ENCODE data around the gene GON4L.
"Not testable (repeated sequence)": the region's sequence is repeated elsewhere in the genome, so short reads cannot be mapped to it uniquely, and the experiment has no call there.

The GON4L gene

GRCh38 chr1:155831279-155831976, 25.6 kb downstream of the GON4L start:
- no peak for DNase-seq (ENCODE audit: low read depth)

DNA sequence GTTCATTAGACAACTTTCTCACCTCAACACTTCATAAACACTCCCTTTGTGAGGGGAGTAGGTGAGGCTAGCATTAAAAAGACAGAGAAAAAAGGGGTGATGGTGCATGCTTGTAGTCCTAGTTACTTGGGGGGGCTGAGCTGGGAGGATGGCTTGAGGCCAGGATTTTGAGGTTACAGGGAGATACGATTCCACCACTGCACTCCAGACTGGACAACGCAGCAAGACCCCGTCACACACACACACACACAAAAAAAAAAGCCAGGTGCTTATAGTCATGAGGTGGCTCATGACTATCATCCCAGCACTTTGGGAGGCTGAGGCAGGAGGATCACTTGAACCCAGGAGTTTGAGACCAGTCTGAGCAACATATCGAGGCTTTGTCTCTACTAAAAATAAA, 29.6 kb downstream of the GON4L start:
- no peak for DNase-seq (ENCODE audit: low read depth)

GRCh38 chr1:155816351-155816750, 40.7 kb downstream of the GON4L start:
- no peak for DNase-seq (ENCODE audit: low read depth)

DNA sequence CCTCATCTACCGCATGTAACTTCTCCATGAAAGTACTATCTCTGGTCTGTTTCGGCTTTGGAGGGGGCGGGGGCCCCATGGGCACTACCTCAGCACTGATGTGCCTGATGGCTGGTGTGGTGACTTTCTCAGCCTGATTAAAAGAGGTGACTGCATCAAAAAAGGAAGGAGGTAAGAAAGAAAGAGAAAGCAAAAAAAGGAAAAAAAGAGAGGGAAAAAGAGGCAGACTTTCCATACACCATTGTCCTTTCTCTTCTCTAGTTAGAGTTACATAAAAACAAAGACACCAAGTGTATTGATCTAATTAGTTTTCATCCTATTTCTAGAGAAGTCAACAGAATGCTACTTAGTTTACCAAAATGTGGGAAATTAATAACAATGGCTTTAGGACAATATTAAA, 43.3 kb downstream of the GON4L start:
- DNase-seq (ENCODE audit: low read depth) = no peak

GRCh38 chr1:155812878-155813277, 44.1 kb downstream of the GON4L start:
- no peak for DNase-seq (ENCODE audit: low read depth)

DNA sequence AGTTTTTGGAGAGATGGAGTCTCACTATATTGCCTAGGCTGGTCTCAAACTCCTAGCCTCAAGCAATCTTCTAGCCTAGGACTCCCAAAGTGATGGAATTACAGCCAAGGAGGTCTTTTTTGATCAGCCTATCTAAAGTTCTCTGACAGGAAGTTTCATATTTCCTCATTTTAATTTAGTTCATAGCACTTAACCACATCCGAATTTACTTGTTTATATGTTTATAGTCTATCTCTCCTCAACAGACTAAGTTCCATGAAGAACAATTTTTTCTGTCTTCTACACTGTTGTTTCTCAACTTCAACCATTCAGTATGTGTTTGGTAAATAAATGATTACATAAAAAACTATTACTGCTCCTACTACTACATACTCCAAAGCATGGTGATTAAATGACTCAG, 47.9 kb downstream of the GON4L start:
- no peak for DNase-seq (ENCODE audit: low read depth)

DNA sequence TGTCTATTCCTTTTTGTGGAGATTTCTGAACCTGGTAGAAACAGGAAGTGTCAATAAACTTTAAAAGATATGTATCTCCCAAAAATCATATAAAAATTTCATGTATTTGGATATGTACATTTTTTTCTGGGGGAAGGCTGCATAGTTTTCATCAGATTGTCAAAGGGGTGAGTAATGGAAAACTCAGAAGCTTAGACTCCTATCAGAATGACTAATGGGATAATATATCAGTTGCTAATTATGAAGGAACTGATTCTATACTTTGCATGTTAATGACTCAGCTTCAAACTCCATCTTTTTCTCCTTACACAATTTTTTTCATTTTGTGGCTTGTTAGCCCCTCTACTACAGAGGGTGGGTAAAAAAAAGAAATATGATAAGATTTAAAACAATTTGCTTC, 55.9 kb downstream of the GON4L start:
- DNase-seq (ENCODE audit: low read depth) = no peak

DNA sequence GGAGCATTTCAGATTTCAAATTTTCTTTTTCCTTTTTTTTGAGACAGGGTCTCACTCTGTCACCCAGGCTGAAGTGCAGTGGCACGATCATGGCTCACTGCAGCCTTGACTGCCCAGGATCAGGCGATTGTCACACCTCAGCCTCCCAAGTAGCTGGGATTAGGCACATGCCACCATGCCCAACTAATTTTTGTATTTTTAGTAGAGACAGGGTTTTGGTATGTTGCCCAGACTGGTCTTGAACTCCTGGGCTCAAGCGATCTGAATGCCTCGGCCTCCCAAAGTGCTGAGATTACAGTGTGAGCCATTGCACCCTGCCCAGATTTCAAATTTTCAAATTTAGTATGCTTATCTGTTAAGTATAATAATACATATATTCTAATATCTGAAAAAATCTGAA, 61.4 kb downstream of the GON4L start:
- DNase-seq (ENCODE audit: low read depth) = not testable (repeated sequence)

DNA sequence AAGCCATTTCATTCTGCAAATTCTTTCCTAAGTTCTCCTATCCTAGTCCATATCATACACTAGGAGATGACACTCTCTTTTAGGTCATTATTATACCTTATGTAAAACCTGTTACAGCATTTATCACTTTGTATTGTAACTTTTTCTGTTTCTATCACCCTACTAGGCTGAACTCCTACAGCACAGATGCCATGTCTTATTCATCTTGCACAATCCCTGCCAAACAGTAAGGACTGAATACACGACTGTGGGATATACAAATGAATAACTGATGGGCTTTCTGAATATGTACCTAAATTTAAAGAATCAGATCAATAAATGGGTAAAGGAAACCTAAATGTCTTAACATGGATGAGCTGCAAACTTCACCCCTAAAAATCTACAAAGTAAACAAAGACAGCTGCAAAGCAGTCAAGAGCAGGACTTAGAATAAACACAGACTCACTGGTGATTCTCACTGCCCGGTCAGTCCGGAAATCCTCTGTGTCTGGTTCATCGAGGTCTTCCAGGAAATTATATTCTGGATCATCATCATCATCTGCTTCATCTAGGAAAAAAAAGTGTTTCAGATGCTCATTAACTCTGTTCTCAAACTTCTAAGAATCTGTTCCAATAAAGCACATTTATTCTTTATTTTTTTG, 62.3 kb downstream of the GON4L start:
- no peak for DNase-seq (ENCODE audit: low read depth)

GRCh38 chr1:155793213-155793612, 63.8 kb downstream of the GON4L start:
- no peak for DNase-seq (ENCODE audit: low read depth)

GRCh38 chr1:155777582-155777981, 79.4 kb downstream of the GON4L start:
- DNase-seq (ENCODE audit: low read depth) = no peak

- DNase-seq (ENCODE audit: low read depth) = no peak
Measured at GRCh38 chr1:155776414-155776813, 80.6 kb downstream of the GON4L start.

- DNase-seq (ENCODE audit: low read depth) = no peak
Measured at GRCh38 chr1:155773221-155773620, 83.8 kb downstream of the GON4L start.

- no peak for DNase-seq (ENCODE audit: low read depth)
Measured at GRCh38 chr1:155769257-155769656, 87.8 kb downstream of the GON4L start.

GRCh38 chr1:155767399-155767989, 89.5 kb downstream of the GON4L start:
- not testable (repeated sequence) for DNase-seq (ENCODE audit: low read depth)

DNA sequence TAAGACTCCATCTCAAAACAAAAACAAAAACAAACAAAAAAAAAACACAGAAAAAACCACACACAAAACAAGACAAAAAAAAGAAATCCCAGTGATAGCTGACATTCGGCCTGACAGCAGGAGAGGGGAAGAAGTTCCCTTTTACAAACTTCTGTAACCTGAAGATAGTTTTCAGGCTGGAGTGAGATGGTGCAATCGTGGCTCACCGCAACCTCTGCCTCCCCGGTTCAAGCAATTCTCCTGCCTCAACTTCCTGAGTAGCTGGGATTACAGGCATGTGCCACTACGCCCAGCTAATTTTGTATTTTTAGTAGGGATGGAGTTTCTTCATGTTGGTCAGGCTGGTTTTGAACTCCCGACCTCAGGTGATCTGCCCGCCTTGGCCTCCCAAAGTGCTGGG, 93.0 kb downstream of the GON4L start:
- DNase-seq (ENCODE audit: low read depth) = not testable (repeated sequence)

DNA sequence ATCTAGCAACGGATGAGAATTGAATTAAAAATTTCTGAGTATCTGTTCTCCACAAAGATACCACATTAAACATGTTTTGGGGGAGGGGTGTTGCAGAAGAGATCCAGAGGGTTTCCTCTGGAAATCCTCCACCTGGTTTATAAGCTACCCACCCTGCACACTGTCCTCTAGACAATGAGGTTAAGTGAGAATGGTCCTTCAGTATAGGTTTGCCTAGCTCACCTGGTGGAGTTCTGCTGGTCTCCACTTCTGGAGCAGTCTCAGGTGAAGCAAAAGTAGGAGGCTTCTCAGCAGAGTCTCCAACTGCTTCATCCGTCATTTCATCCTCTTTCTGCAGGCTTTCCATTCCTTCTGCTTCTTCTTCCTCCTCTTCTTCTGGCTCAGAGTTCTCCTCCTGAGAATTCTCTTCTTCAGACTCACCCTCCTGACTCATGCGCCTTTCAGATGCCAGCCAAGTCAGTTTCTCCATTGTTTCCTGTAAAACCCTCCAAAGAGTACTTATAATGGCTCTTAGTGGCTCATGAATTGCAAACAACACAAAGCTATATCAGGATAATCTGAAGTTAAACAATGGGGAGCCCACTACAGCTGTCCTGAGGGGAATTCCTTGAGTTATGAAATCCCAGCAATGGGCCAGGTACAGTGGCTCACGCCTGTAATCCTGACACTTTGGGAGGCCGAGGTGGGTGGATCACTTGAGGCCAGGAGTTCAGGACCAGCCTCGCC, 93.8 kb downstream of the GON4L start:
- DNase-seq (ENCODE audit: low read depth) = peak; percentile 86

DNA sequence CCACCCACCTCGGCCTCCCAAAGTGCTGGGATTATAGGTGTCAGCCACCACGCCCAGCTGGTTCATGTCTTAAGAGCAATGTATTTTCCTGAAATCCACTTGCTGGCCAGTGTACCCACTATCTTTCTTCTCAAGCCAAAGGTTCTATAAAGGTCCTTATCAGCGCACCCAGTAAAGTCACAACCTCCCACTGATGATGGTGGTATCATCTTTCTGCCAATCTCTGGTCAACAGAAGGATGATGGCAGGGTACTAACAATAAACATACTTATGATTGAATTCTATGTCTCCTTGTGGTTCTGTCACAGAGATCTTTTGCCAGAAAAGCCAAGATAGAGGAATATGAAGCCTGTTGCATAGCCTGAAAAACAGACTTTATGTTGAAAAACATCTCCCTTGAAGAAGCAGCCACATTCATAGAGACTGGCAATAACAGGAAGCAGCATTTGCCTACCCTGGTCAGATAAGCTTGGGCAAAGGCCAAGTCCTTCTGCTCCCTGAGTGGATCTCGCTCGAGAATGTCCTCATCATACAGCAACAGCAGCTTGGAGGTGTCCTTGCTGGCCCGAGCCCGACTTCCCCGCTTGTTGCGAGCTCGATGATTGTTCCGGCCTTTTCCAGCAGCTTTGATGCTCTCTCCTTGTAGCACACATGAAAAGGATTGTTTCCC, 95.1 kb downstream of the GON4L start:
- DNase-seq (ENCODE audit: low read depth) = no peak

DNA sequence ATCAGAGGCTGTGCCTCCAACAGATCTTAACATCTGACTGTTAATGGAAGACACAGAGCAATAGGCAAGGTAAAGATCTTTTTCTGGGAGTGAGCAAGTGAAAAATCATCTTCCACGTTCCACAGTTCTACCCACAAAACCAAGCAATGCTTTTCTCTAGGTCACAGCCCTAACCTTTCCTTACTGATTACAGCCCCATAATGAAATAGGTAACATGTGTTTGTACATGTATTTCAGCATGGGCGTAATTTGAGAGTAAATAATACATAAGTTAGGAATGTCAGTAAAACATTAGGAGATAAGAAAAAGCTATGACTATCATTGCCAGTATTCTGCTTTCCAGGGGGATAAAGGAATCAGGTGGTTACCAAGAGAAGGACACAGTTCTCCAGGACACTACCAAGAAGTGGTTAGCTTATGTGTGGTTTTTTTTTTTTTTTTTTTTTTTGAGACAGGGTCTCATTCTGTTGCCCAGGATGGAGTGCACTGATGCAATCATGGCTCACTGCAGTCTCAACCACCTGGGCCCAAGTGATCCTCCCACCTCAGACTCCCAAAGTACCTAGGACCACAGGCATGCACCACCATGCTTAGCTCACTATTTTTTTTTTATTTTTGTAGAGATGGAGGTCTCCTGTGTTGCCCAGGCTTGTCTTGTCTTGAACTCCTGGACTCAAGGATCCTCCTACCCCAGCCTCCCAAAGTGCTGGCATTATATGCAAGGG, 96.1 kb downstream of the GON4L start:
- DNase-seq (ENCODE audit: low read depth) = no peak

DNA sequence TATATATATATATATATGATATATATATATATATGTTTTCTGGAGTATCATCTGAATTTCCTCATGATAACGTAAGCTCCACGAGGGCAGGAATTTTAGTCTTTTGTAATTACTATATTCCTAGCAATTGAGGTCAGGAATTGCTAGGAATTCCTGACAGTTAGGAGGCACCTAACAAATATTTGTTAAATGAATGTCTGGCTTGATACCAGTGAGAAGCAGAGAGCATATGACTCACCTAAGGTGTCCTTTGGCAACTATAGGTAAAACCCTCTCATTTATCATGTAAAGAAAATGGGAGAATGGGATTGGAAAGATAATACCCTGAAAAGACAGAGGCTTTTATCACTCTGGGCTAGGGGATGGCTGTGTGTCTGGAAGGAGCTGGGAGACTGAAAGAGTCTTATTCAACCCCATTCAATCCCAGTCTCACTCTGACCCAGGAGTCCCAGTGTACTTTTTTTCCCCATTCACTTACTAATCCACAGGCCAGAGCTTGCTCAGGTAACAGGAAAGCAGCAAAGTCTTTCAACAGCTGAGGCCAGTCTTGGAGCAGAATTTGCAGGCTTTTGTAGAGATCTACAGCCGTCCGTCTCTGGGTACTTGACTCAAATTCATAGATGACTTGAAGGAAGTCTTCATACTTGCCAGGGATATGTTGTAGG, 96.9 kb downstream of the GON4L start:
- DNase-seq (ENCODE audit: low read depth) = no peak

DNA sequence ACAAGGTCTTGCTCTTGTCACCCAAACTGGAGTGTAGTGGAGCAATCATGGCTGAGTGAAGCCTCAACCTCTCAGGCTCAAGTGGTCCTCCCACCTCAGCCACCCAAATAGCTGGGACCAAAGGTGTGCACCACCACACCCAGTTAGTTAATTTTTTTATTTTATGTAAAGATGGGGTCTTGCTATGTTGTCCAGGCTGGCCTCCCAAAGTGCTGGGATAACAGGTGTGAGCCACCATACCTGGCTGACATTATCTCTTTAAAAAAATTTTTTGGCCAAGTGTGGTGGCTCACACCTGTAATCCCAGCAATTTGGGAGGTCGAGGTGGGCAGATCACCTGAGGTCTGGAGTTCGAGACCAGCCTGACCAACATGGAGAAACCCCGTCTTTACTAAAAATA, 98.0 kb downstream of the GON4L start:
- DNase-seq (ENCODE audit: low read depth) = not testable (repeated sequence)

Data from fibroblast of gingiva (primary cell).